Adrenal gland (tissue), 12 donors: Measurements from ENCODE around the gene FLNC. TPM values are rescaled to one million over a fixed set of nuclear protein-coding genes. Genes with fewer than 3 reads are reported as not detected.

ENCODE experiments used
- DNase-seq, 7 donors: peaks; one replicate each; pipeline ENCODE4 v3.0.0-alpha.2; 2019 to 2020
- H3K27ac ChIP-seq, 5 donors: fragments of 200-600 bp; sonication (generic) in 4 of 5; 1 replicate in 3 of 5; 2 replicates in 2 of 5; pipeline versions ENCODE4 v1.5.1 to v1.8.0; 2016 to 2020; ENCODE audit warnings: mild to moderate bottlenecking in 1 of 5
- H3K27me3 ChIP-seq: fragments of 200-600 bp; 2 replicates; pipeline ENCODE4 v1.8.0; 2021
- H3K36me3 ChIP-seq, 2 donors: fragments of 200-600 bp; replicated peaks in 1 of 2; 1 replicate in 1 of 2; 2 replicates in 1 of 2; pipeline versions ENCODE4 v1.5.1 to v1.8.0; 2018 to 2022
- H3K4me1 ChIP-seq, 2 donors: fragments of 200-600 bp; replicated peaks in 1 of 2; 1 replicate in 1 of 2; 2 replicates in 1 of 2; pipeline versions ENCODE4 v1.5.1 to v1.8.0; 2018 to 2021
- H3K4me3 ChIP-seq, 4 donors: fragments of 200-600 bp; sonication (generic) in 3 of 4; one replicate each; pipeline ENCODE4 v1.5.1; 2016 to 2018
- H3K9me3 ChIP-seq, 3 donors: fragments of 200-600 bp; sonication (generic) in 1 of 3; replicated peaks in 1 of 3; 1 replicate in 2 of 3; 2 replicates in 1 of 3; pipeline versions ENCODE4 v1.5.1 to v1.8.0; 2016 to 2021
- CTCF ChIP-seq, 6 experiments: fragments of 450-650 bp in 4 of 6; fragments of 200-600 bp in 2 of 6; sonication (generic) in 1 of 6; IDR thresholded peaks; 1 replicate in 5 of 6; 2 replicates in 1 of 6; pipeline versions ENCODE4 v1.5.1 to v1.8.0; 2016 to 2021; ENCODE audit warnings: antibody characterized with exemption in 6 of 6, mild to moderate bottlenecking in 2 of 6, moderate library complexity in 1 of 6
- POLR2A ChIP-seq, 2 donors: fragments of 450-650 bp; IDR thresholded peaks; one replicate each; pipeline ENCODE4 v1.6.1; 2017; ENCODE audit warnings: antibody characterized with exemption in 2 of 2, mild to moderate bottlenecking in 2 of 2, moderate library complexity in 1 of 2
- WGBS, 4 donors: extraction: QIAGEN DNeasy Blood & Tissue Kit in 2 of 4; methylation state at CpG; one replicate each; pipeline versions ENCODE4 v1.1.5 to v1.1.7; 2013 to 2017; 5-methylcytosine and 5-hydroxymethylcytosine counted together
- intact Hi-C, 2 donors: fragments of 100-400 bp; cut with DNase I; formaldehyde crosslinking; loops; one replicate each; pipeline versions ENCODE4 v1.14.1 to v1.15.0; 2022 to 2023
- polyA plus RNA-seq, 3 donors: library from polyadenylated mRNA; stranded (reverse); fragments of 200-250 nt in 2 of 3; fragments of 350-450 nt in 1 of 3; fragmentation: Illumina TruSeq in 1 of 3; extraction: RNeasy Lipid Tissue Mini Kit (QIAGEN cat#74804) in 1 of 3; gene quantifications; one replicate each; pipeline ENCODE4 v1.2.3, GENCODE V29; 2013 to 2014
- total RNA-seq, 9 donors: library from RNA; depleted of rRNA in 4 of 9; stranded (reverse); fragments of >200 nt in 4 of 9; fragments of 120-200 nt in 1 of 9; fragmentation: NEBNext Ultra II Directional in 1 of 9; extraction: Animal tissue kit (Norgen Biotek cat#: 25700) in 1 of 9; gene quantifications; one replicate each; pipeline versions ENCODE4 v1.1.0 to v1.2.4, GENCODE V29; 2013 to 2023
- donor health status: healthy with polysubstance abuse.
- donor health status: Bipolar disorder and iron deficiency.
- donor health status: DM: yes; HTN: yes; CAD: no.
- donor health status: DM: no; HTN: no; CAD: no.
- donor health status: DM: no; HTN: no; CAD: no.
- donor health status: DM: yes; HTN: yes; CAD: no.

FLNC gene
- total and polyA plus RNA-seq, 12 donors, result 0.66 to 7.3 (median 2.5) TPM

- no peak overlapping the region for H3K27ac ChIP-seq
- H3K4me1 ChIP-seq, result no peaks in the 10 kb centered on the region
- TF ChIP-seq CTCF (IDR thresholded peaks at IDR 0.05) (no peak), POLR2A (IDR thresholded peaks at IDR 0.05) (no peak)
- no peaks in the 10 kb centered on the region for H3K9me3 ChIP-seq
- no peaks in the 10 kb centered on the region for H3K36me3 ChIP-seq
- no peak for DNase-seq
- H3K4me3 ChIP-seq, result no peak overlapping the region
- WGBS, 4 donors, result 70 to 82% (median 82%) methylated on average over 3 to 5 of the region's 5 CpGs; no CpG with 5 or more reads in 1 of the 4 donors
- intact Hi-C loops, result no loop called here
- H3K27me3 ChIP-seq, result no peaks in the 10 kb centered on the region
Observed at GRCh38 chr7:128876586-128876977, 46.4 kb downstream of the FLNC start.

DNA sequence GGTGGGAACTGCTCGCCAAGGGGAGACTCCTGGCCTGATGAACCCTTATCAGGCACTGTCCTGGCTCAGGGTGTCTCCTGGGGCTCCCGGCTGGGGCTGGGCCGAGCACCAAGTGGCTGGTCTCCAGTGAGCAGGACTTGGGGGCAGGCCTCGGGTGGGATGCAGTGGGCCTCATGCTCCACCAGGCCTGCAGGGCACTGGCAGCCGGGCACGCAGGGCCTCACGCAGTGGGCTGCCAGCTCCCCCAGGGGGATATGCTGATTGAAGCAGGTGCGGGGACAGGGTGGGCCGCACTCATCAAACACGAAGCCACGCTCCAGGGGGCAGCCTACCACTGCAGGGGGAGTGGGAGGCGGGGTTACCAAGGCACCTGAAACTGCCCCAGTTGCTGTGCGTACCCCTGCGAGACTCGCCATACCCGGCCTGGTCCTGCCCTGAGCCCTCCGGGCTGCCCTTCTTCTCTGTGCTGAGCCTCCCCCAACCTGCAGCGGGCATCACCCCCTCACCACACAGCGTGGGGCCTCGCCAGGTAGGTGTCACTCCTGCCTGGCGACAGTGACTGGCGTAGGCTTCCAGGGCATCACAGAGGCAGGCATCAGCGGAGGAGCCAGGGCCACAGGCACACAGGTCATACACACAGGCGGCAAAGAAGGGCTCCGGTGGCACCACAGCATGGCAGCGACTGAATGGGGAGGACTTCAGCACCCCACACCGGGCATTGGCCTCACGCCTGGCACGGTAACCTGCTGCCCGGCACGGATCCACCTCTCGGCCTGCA lies 47.0 kb downstream of the FLNC start:
- WGBS, 4 donors, result 78 to 95% (median 91%) methylated on average over 4 to 32 of the region's 32 CpGs
- no peaks in the 10 kb centered on the region for H3K27me3 ChIP-seq
- intact Hi-C loops, result no loop called here
- H3K4me3 ChIP-seq, result no peak overlapping the region
- TF ChIP-seq POLR2A (IDR thresholded peaks at IDR 0.05), result no peak
- TF ChIP-seq CTCF (IDR thresholded peaks at IDR 0.05), result no peak
- H3K36me3 ChIP-seq, result no peaks in the 10 kb centered on the region
- DNase-seq, result no peak
- H3K4me1 ChIP-seq, result no peaks in the 10 kb centered on the region
- no peaks in the 10 kb centered on the region for H3K9me3 ChIP-seq
- no peak overlapping the region for H3K27ac ChIP-seq

DNA sequence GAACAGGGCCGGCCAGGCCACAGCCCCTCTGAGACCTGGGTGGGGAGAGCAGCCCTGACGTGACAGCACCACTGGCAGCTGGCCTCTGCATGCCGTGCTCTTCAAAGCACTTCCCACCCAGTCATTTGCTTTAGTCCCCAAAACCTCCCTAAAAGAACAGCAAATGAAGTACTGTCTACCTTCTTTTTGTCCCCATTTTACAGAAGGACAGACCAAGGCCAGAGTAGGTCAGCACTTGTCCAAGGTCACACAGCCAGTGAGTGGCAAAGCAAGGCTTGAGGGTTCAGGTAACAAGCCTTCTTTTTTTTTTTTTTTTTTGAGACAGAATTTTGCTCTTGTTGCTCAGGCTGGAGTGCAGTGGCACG lies 47.5 kb downstream of the FLNC start:
- Histone ChIP-seq H3K27ac (no peak overlapping the region), H3K27me3 (no peaks in the 10 kb centered on the region), H3K4me1 (no peaks in the 10 kb centered on the region), H3K9me3 (no peaks in the 10 kb centered on the region), H3K4me3 (no peak overlapping the region), H3K36me3 (no peaks in the 10 kb centered on the region)
- WGBS, 4 donors, result 57 to 88% (median 79%) methylated on average over 3 to 4 of the region's 4 CpGs
- intact Hi-C loops, result no loop called here
- no peak for TF ChIP-seq CTCF (IDR thresholded peaks at IDR 0.05)
- no peak for DNase-seq

DNA sequence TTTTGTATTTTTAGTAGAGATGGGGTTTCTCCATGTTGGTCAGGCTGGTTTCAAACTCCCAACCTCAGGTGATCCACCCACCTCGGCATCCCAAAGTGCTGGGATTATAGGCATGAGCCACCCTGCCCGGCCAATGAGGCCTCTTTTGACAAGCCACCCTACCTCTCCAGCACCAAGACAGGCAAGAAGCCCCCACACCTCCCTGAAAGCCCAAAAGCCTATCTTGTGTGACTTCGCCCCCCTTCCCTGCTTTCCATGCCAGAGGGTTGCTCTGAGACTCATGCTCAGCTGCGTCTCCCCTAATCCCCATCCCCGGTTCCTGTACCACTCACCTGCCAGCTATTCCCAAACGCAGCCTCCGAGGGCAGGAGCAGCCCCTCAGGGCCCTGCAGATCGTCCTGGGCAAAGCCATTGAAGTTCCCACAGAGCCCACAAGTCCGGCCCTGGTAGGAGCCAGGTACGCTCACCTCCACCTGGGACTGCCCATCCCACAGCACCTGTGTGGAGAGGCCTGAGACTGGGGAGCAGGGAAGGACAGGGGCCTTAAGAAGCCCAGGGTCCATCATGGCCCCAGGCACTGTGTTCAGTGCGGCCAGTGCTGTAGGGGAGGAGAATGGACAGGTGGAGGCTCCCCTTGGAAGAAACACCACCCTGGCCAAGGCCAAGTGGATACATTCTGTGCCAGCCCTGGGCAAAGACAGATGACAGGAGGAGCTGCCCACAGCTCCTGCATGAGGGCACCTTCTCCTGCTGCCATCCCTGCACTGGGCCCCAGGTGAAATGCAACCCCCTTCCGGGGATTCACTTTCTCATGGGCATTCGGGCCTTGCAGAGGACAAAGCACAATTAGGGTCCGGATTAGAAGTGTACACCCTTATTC lies 48.3 kb downstream of the FLNC start:
- H3K9me3 ChIP-seq, result no peaks in the 10 kb centered on the region
- no peaks in the 10 kb centered on the region for H3K27me3 ChIP-seq
- intact Hi-C loops, result no loop called here
- 80 to 93% (median 89%) methylated on average over 11 to 14 of the region's 14 CpGs for WGBS, 4 donors
- DNase-seq, result no peak
- no peaks in the 10 kb centered on the region for H3K4me1 ChIP-seq
- H3K27ac ChIP-seq, result no peak overlapping the region
- no peak overlapping the region for H3K4me3 ChIP-seq
- H3K36me3 ChIP-seq, result no peaks in the 10 kb centered on the region
- TF ChIP-seq CTCF (IDR thresholded peaks at IDR 0.05), result no peak
- no peak for TF ChIP-seq POLR2A (IDR thresholded peaks at IDR 0.05)
